ENCODE results near the gene AMPD3. TPM values are rescaled to one million over a fixed set of nuclear protein-coding genes. Genes with fewer than 3 reads are reported as not detected.

Gene AMPD3
- total and polyA plus RNA-seq, 2 of the 13 experiments (the other 11 are each of a cell fraction or from before 2014, with no cell fraction given) = 0.33 to 2.3 TPM

- TF ChIP-seq ATF3 (CRISPR knock-in tag; IDR thresholded peaks at IDR 0.05) (no peak), DR1 (CRISPR knock-in tag; IDR thresholded peaks at IDR 0.05) (peak; percentile 54; the same call in 1 of the 2 replicates), SMARCE1 (IDR thresholded peaks at IDR 0.05; ENCODE audit: borderline replicate concordance) (no peak), SKI (IDR thresholded peaks at IDR 0.05; ENCODE audit: partially characterized antibody) (peak; percentile 69), ZNF598 (CRISPR knock-in tag; IDR thresholded peaks at IDR 0.05; ENCODE audit: borderline replicate concordance) (no peak), ZNF232 (CRISPR knock-in tag; IDR thresholded peaks at IDR 0.05; ENCODE audit: borderline replicate concordance) (no peak), WIZ (CRISPR knock-in tag; IDR thresholded peaks at IDR 0.05) (no peak), BATF2 (CRISPR knock-in tag; IDR thresholded peaks at IDR 0.05) (no peak), GATA4 (IDR thresholded peaks at IDR 0.05; ENCODE audit: borderline replicate concordance, low read depth) (0 out of 2 replicates have a peak, but pooled peaks have one; percentile 48), ZNF468 (CRISPR knock-in tag; IDR thresholded peaks at IDR 0.05) (no peak), ETV6 (CRISPR knock-in tag; conservative IDR thresholded peaks at IDR 0.05) (no peak), ZC3H13 (CRISPR knock-in tag; IDR thresholded peaks at IDR 0.05) (no peak), EZH2 (conservative IDR thresholded peaks at IDR 0.05; ENCODE audit: low read depth, low read length) (no peak), ZNF629 (CRISPR knock-in tag; conservative IDR thresholded peaks at IDR 0.05) (no peak), ZNF777 (CRISPR knock-in tag; IDR thresholded peaks at IDR 0.05) (peak; percentile 45), LRRFIP1 (CRISPR knock-in tag; conservative IDR thresholded peaks at IDR 0.05) (no peak), GLI4 (CRISPR knock-in tag; IDR thresholded peaks at IDR 0.05; ENCODE audit: borderline replicate concordance) (no peak), MIXL1 (CRISPR knock-in tag; IDR thresholded peaks at IDR 0.05) (peak; percentile 30; the same call in 1 of the 2 replicates), ZNF484 (CRISPR knock-in tag; IDR thresholded peaks at IDR 0.05; ENCODE audit: borderline replicate concordance, low read depth) (no peak), CREBL2 (CRISPR knock-in tag; IDR thresholded peaks at IDR 0.05; ENCODE audit: borderline replicate concordance) (no peak), ZMYM2 (CRISPR knock-in tag; IDR thresholded peaks at IDR 0.05) (no peak), GTF3A (CRISPR knock-in tag; conservative IDR thresholded peaks at IDR 0.05) (no peak), NR2F6 (IDR thresholded peaks at IDR 0.05) (no peak), NR2F6 (CRISPR knock-in tag; IDR thresholded peaks at IDR 0.05) (peak; percentile 54; the same call in 1 of the 2 replicates), ESRRA (CRISPR knock-in tag; IDR thresholded peaks at IDR 0.05; ENCODE audit: low read depth) (0 out of 2 replicates have a peak, but pooled peaks have one; percentile 46), ZSCAN5A (CRISPR knock-in tag; IDR thresholded peaks at IDR 0.05; ENCODE audit: borderline replicate concordance) (no peak), SP5 (CRISPR knock-in tag; IDR thresholded peaks at IDR 0.05; ENCODE audit: borderline replicate concordance, low read depth) (no peak; the same call in 1 of the 2 replicates), THYN1 (CRISPR knock-in tag; IDR thresholded peaks at IDR 0.05; ENCODE audit: borderline replicate concordance, low read depth) (no peak)
Measured at GRCh38 chr11:10540915-10541560, 86.0 kb downstream of the AMPD3 start, which contains the start of gene RNF141 (continued).

All from HepG2 (cell line).